Mucosa of descending colon (tissue), 3 donors: Measurements from ENCODE around the gene ITPK1. TPM values are rescaled to one million over a fixed set of nuclear protein-coding genes. Genes with fewer than 3 reads are reported as not detected.

Source experiments
- ATAC-seq: fragments of 200-7000 bp; cut with Tn5 transposase; one replicate; pipeline ENCODE4 v1.9.1; 2020; ENCODE audit warnings: mild to moderate bottlenecking, moderate library complexity
- DNase-seq, 3 donors: peaks; one replicate each; pipeline ENCODE4 v3.0.0-alpha.2; 2020
- H3K36me3 ChIP-seq: fragments of 200-600 bp; one replicate; pipeline ENCODE4 v1.8.0; 2021; ENCODE audit warnings: low read depth, mild to moderate bottlenecking
- H3K4me1 ChIP-seq: fragments of 200-600 bp; one replicate; pipeline ENCODE4 v1.8.0; 2021; ENCODE audit warnings: low read depth, mild to moderate bottlenecking
- H3K4me3 ChIP-seq: fragments of 200-600 bp; one replicate; pipeline ENCODE4 v1.8.0; 2021; ENCODE audit warnings: mild to moderate bottlenecking
- H3K9me3 ChIP-seq: fragments of 200-600 bp; one replicate; pipeline ENCODE4 v1.8.0; 2021; ENCODE audit warnings: mild to moderate bottlenecking
- CTCF ChIP-seq: fragments of 200-600 bp; IDR thresholded peaks from one replicate; pipeline ENCODE4 v1.8.0; 2022; ENCODE audit warnings: antibody characterized with exemption, mild to moderate bottlenecking
- intact Hi-C, 2 donors: fragments of 100-400 bp; cut with DNase I in 1 of 2; cut with micrococcal nuclease in 1 of 2; formaldehyde crosslinking; loops; one replicate each; pipeline versions ENCODE4 v1.11.0 to v1.11.1; 2022; cut with DNase I, micrococcal nuclease
- total RNA-seq, 3 donors: library from RNA; stranded (reverse); fragmentation: NEBNext Ultra II Directional in 2 of 3; extraction: Animal tissue kit (Norgen Biotek cat#: 25700) in 2 of 3; gene quantifications; one replicate each; pipeline versions ENCODE4 v1.2.1 to v1.2.4, GENCODE V29; 2021 to 2023
- donor health status: DM: no; HTN: no; CAD: no; lungs with moderate emphysema.
- donor health status: DM: no; HTN: no; CAD: no.
- donor health status: DM: no; HTN: yes; CAD: no.

The ITPK1 gene
- total RNA-seq, 3 donors from 2014 or later = 134 to 165 (median 152) TPM

DNA sequence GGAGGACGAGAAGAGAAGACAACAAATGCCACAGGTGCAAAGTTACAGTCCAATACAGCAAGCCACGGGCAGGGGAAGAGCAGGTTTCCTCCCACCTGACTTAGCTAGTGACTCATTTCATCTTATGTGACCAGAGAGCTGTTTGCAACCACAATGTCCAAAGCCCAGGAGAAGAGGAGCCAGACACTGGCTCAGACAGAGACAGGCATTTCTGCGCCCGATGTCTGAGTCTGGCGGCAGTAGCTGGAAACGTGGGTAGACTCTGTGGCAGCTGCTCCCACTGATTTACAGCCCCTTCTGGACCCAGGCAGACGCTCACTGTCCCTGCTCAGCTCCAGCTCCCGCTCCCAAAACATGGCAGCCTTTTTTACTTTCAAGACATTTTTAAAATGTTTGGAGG, 132.8 kb downstream of the ITPK1 start:
- Histone ChIP-seq H3K4me1 (peaks cover 4% of the 10 kb centered on the region), H3K36me3 (no peaks in the 10 kb centered on the region), H3K4me3 (no peak overlapping the region), H3K9me3 (peaks cover 17% of the 10 kb centered on the region)
- DNase-seq (peak in 1 of 3 donors; percentile 11), ATAC-seq (no peak)
- TF ChIP-seq CTCF = no peak
- intact Hi-C loops = no loop called here

GRCh38 chr14:92981726-92982125, 134.0 kb downstream of the ITPK1 start:
- peaks cover 17% of the 10 kb centered on the region for H3K9me3 ChIP-seq
- DNase-seq (peak in 1 of 3 donors; percentile 8), ATAC-seq (no peak)
- intact Hi-C loops = no loop called here
- no peak overlapping the region for H3K4me3 ChIP-seq
- H3K36me3 ChIP-seq = no peaks in the 10 kb centered on the region
- peaks cover 4% of the 10 kb centered on the region for H3K4me1 ChIP-seq
- TF ChIP-seq CTCF = no peak

DNA sequence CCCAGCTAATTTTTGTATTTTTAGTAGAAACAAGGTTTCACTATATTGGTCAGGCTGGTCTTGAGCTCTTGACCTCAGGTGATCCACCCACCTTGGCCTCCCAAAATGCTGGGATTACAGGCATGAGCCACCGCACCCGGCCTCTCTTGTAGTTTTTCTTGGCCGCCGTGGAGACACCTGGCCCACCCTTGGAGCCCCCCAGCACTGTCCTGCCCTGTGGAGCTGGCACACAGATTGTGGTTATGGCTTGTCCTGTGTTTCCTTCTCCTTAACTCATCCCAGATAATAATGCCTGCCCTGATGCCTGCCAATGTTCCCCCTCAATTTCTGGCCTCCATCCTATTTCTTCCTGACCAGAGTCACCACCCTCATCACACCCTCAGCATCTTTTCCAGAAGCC, 134.9 kb downstream of the ITPK1 start:
- no peak for DNase-seq
- no peak for ATAC-seq
- no peak for TF ChIP-seq CTCF
- no peaks in the 10 kb centered on the region for H3K36me3 ChIP-seq
- H3K4me1 ChIP-seq = no peaks in the 10 kb centered on the region
- no peak overlapping the region for H3K4me3 ChIP-seq
- peaks cover 24% of the 10 kb centered on the region for H3K9me3 ChIP-seq
- intact Hi-C loops = no loop called here

GRCh38 chr14:92978229-92979021, 137.3 kb downstream of the ITPK1 start:
- Histone ChIP-seq H3K36me3 (no peaks in the 10 kb centered on the region), H3K4me3 (no peak overlapping the region), H3K4me1 (no peaks in the 10 kb centered on the region), H3K9me3 (peaks cover 24% of the 10 kb centered on the region)
- ATAC-seq (no peak), DNase-seq (no peak)
- TF ChIP-seq CTCF = no peak
- intact Hi-C loops = no loop called here

- H3K4me3 ChIP-seq = no peak overlapping the region
- H3K36me3 ChIP-seq = no peaks in the 10 kb centered on the region
- TF ChIP-seq CTCF = no peak
- no peaks in the 10 kb centered on the region for H3K4me1 ChIP-seq
- DNase-seq (peak in 1 of 3 donors; percentile 3), ATAC-seq (no peak)
- intact Hi-C loops = no loop called here
- H3K9me3 ChIP-seq = peaks cover 24% of the 10 kb centered on the region
Measured at GRCh38 chr14:92976268-92976667, 139.5 kb downstream of the ITPK1 start.
